Smooth muscle cell (in vitro differentiated cells): ENCODE data around the gene PLXNA2. TPM values are rescaled to one million over a fixed set of nuclear protein-coding genes. Genes with fewer than 3 reads are reported as not detected.

Experiments
- DNase-seq: peaks from one replicate; lab custom pipeline; 2025; ENCODE audit not compliant: unreplicated experiment; lab: John Stamatoyannopoulos, UW
- H2AFZ ChIP-seq: fragments of 200-600 bp; sonication (generic); 2 replicates; pipeline ENCODE4 v1.6.0; 2016; ENCODE audit warnings: antibody characterized with exemption, low read depth, mild to moderate bottlenecking
- H3F3A ChIP-seq: fragments of 200-600 bp; sonication (generic); 2 replicates; pipeline ENCODE4 v1.6.0; 2017; ENCODE audit warnings: antibody characterized with exemption, low read depth
- H3K27ac ChIP-seq: fragments of 200-600 bp; sonication (generic); 2 replicates; pipeline ENCODE4 v1.5.1; 2016; ENCODE audit warnings: low read depth, mild to moderate bottlenecking
- H3K27me3 ChIP-seq: fragments of 200-600 bp; sonication (generic); 2 replicates; pipeline ENCODE4 v1.6.1; 2016; ENCODE audit warnings: low read depth, mild to moderate bottlenecking
- H3K36me3 ChIP-seq: fragments of 200-600 bp; sonication (generic); 2 replicates; pipeline ENCODE4 v1.5.1; 2016; ENCODE audit warnings: low read depth
- H3K4me1 ChIP-seq: fragments of 200-600 bp; sonication (generic); 2 replicates; pipeline ENCODE4 v1.5.1; 2016; ENCODE audit warnings: low read depth
- H3K4me2 ChIP-seq: fragments of 200-600 bp; sonication (generic); 2 replicates; pipeline ENCODE4 v1.6.0; 2016; ENCODE audit warnings: mild to moderate bottlenecking
- H3K4me3 ChIP-seq: fragments of 200-600 bp; sonication (generic); 2 replicates; pipeline ENCODE4 v1.5.1; 2016; ENCODE audit warnings: mild to moderate bottlenecking
- H3K79me2 ChIP-seq: fragments of 200-600 bp; sonication (generic); 2 replicates; pipeline ENCODE4 v1.6.0; 2016; ENCODE audit warnings: low read depth, mild to moderate bottlenecking
- H3K9ac ChIP-seq: fragments of 200-600 bp; sonication (generic); 2 replicates; pipeline ENCODE4 v1.6.0; 2016; ENCODE audit warnings: low read depth
- H3K9me3 ChIP-seq: fragments of 200-600 bp; sonication (generic); replicated peaks from 2 replicates; pipeline ENCODE4 v1.5.1; 2016; ENCODE audit warnings: low read depth
- H4K20me1 ChIP-seq: fragments of 200-600 bp; sonication (generic); 2 replicates; pipeline ENCODE4 v1.6.0; 2016; ENCODE audit warnings: low read depth
- WGBS: methylation state at CpG from one replicate; pipeline ENCODE4 v1.1.7; 2016; ENCODE audit warnings: low lambda C conversion rate; 5-methylcytosine and 5-hydroxymethylcytosine counted together
- polyA plus RNA-seq: library from polyadenylated mRNA; unstranded; fragments of >200 nt; fragmentation: Nextera tagmentation; extraction: Ambion mirVana; gene quantifications from 2 replicates; pipeline ENCODE4 v1.2.1, GENCODE V29; 2016
- total RNA-seq: library from RNA; depleted of rRNA; stranded (reverse); fragments of >200 nt; gene quantifications from 2 replicates; pipeline ENCODE4 v1.2.3, GENCODE V29; 2014
- TF ChIP-seq, protein P1 (sequence below): fragments of 200-600 bp; sonication (generic); IDR thresholded peaks from 2 replicates; pipeline ENCODE4 v1.5.1; 2017; ENCODE audit warnings: borderline replicate concordance, mild to moderate bottlenecking, antibody characterized with exemption; ENCODE audit not compliant: insufficient read depth, poor library complexity, severe bottlenecking

Gene PLXNA2
- total and polyA plus RNA-seq, 2 experiments from 2014 or later = 8.2 to 8.7 TPM

DNA sequence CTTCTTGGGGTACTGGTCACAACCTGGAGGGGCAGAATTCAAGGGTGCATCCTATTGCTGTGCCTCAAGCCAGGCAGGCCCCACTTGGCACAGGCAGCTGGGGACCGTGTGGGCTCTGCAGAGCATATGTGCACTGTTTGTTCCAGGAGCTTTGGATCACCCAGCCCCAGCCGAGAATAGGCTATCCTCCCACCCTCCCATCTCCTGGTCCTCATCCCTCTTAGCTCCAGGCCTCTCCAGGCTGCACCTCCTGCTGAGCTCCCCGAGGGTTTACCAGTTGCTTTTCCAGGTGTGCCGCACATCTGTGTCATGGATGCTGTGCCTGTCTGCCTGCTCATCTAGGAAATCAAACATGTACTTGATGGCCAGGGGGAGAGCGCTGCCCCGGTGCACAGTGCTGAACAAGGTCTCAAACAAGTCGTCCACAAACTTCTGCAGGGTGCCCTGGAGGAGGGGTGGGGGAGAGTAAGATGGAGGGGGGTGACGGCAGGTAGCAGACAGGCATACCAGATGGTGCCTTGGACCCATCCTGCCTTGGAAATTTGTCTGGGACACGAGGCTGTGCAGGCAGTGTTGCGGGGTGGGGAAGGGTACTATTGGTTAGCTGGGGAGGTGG, 212.8 kb downstream of the PLXNA2 start:
- H3K4me2 ChIP-seq = no peak overlapping the region

GRCh38 chr1:208030288-208031091, 213.7 kb downstream of the PLXNA2 start:
- no peak for DNase-seq
- Histone ChIP-seq H3K4me2 (peak overlapping the region; percentile 23), H3K27me3 (no peaks in the 10 kb centered on the region), H3K4me1 (peaks cover 14% of the 10 kb centered on the region), H3K9me3 (no peaks in the 10 kb centered on the region), H4K20me1 (no peaks in the 10 kb centered on the region), H3K36me3 (no peaks in the 10 kb centered on the region), H3K79me2 (no peaks in the 10 kb centered on the region), H3F3A (peaks cover 4% of the 10 kb centered on the region), H2AFZ (no peak overlapping the region), H3K27ac (peak overlapping the region; percentile 86), H3K4me3 (no peak overlapping the region), H3K9ac (peak overlapping the region; percentile 32)
- TF ChIP-seq, protein P1, sequence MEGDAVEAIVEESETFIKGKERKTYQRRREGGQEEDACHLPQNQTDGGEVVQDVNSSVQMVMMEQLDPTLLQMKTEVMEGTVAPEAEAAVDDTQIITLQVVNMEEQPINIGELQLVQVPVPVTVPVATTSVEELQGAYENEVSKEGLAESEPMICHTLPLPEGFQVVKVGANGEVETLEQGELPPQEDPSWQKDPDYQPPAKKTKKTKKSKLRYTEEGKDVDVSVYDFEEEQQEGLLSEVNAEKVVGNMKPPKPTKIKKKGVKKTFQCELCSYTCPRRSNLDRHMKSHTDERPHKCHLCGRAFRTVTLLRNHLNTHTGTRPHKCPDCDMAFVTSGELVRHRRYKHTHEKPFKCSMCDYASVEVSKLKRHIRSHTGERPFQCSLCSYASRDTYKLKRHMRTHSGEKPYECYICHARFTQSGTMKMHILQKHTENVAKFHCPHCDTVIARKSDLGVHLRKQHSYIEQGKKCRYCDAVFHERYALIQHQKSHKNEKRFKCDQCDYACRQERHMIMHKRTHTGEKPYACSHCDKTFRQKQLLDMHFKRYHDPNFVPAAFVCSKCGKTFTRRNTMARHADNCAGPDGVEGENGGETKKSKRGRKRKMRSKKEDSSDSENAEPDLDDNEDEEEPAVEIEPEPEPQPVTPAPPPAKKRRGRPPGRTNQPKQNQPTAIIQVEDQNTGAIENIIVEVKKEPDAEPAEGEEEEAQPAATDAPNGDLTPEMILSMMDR = no peak
- 73% methylated on average over 12 of the region's 12 CpGs for WGBS

More for the DNA sequence above, 212.8 kb downstream of the PLXNA2 start:
- Histone ChIP-seq H3K36me3 (no peaks in the 10 kb centered on the region), H3K27me3 (no peaks in the 10 kb centered on the region), H3F3A (peaks cover 4% of the 10 kb centered on the region), H3K27ac (peak overlapping the region; percentile 86), H3K4me3 (no peak overlapping the region), H4K20me1 (no peaks in the 10 kb centered on the region), H3K9ac (no peak overlapping the region), H3K79me2 (no peaks in the 10 kb centered on the region), H3K9me3 (no peaks in the 10 kb centered on the region), H3K4me1 (peaks cover 14% of the 10 kb centered on the region), H2AFZ (no peak overlapping the region)
- 100% methylated on average over 4 of the region's 10 CpGs for WGBS
- DNase-seq = no peak
- TF ChIP-seq, protein P1 = no peak

GRCh38 chr1:208029381-208030287, 214.6 kb downstream of the PLXNA2 start:
- Histone ChIP-seq H3K9me3 (no peaks in the 10 kb centered on the region), H2AFZ (no peak overlapping the region), H3K4me1 (peaks cover 14% of the 10 kb centered on the region), H3K79me2 (no peaks in the 10 kb centered on the region), H3K4me3 (no peak overlapping the region), H3K36me3 (no peaks in the 10 kb centered on the region), H3K27me3 (no peaks in the 10 kb centered on the region), H3K9ac (peak overlapping the region; percentile 32), H3K27ac (peak overlapping the region; percentile 86), H3K4me2 (peak overlapping the region; percentile 23), H4K20me1 (no peaks in the 10 kb centered on the region), H3F3A (peaks cover 4% of the 10 kb centered on the region)
- DNase-seq = no peak
- TF ChIP-seq, protein P1 = no peak
- 72% methylated on average over 12 of the region's 13 CpGs for WGBS
